HUDEP-2 (cell line): ENCODE results near the gene PPP1R8.
A peak's percentile ranks its signal among the peaks of the same experiment; 100 is the strongest.
"Not testable (repeated sequence)": the region's sequence is repeated elsewhere in the genome, so short reads cannot be mapped to it uniquely, and the experiment has no call there.

Source experiments
- DNase-seq, 76 experiments: peaks; one replicate each; lab custom pipeline; 2025; ENCODE audit not compliant: unreplicated experiment in 76 of 76; lab: John Stamatoyannopoulos, UW

The PPP1R8 gene

GRCh38 chr1:27830621-27831440 lies at the start of gene PPP1R8:
Gene PPP1R8 (plus strand): TSS chr1:27830782. CDS start chr1:27830836, 54 bp downstream.
- DNase-seq: peak; percentile 19 to 92 (median 85)

- DNase-seq: no peak
Observed at GRCh38 chr1:27782950-27783349, 47.6 kb upstream of the PPP1R8 start.

GRCh38 chr1:27784700-27785099 lies 45.9 kb upstream of the PPP1R8 start:
- no peak for DNase-seq

GRCh38 chr1:27785781-27786455 lies 44.7 kb upstream of the PPP1R8 start:
- DNase-seq: no peak

- DNase-seq: no peak
Observed at GRCh38 chr1:27787895-27788294, 42.7 kb upstream of the PPP1R8 start.

- DNase-seq: peak in 1 of 76 experiments; percentile 6
Observed at GRCh38 chr1:27789540-27790041, 41.0 kb upstream of the PPP1R8 start.

- not testable (repeated sequence) for DNase-seq
Observed at GRCh38 chr1:27790270-27790669, 40.3 kb upstream of the PPP1R8 start.

GRCh38 chr1:27795601-27796000 lies 35.0 kb upstream of the PPP1R8 start:
- DNase-seq: no peak

- DNase-seq: no peak
Observed at GRCh38 chr1:27804791-27805190, 25.8 kb upstream of the PPP1R8 start.

- DNase-seq: no peak
Observed at GRCh38 chr1:27806758-27807157, 23.8 kb upstream of the PPP1R8 start.

- no peak for DNase-seq
Observed at GRCh38 chr1:27807385-27807784, 23.2 kb upstream of the PPP1R8 start.

- DNase-seq: not testable (repeated sequence)
Observed at GRCh38 chr1:27808131-27808530, 22.5 kb upstream of the PPP1R8 start.

GRCh38 chr1:27809883-27810282 lies 20.7 kb upstream of the PPP1R8 start:
- DNase-seq: no peak

- no peak for DNase-seq
Observed at GRCh38 chr1:27811741-27812500, 18.7 kb upstream of the PPP1R8 start.

GRCh38 chr1:27816921-27817630 lies 13.5 kb upstream of the PPP1R8 start:
- no peak for DNase-seq

- DNase-seq: no peak
Observed at GRCh38 chr1:27821761-27822315, 8.7 kb upstream of the PPP1R8 start.

GRCh38 chr1:27823784-27824183 lies 6.8 kb upstream of the PPP1R8 start:
- DNase-seq: no peak

GRCh38 chr1:27824411-27824810 lies 6.2 kb upstream of the PPP1R8 start:
- DNase-seq: no peak

GRCh38 chr1:27829339-27829960 lies 1.1 kb upstream of the PPP1R8 start:
- not testable (repeated sequence) for DNase-seq
